Suprapubic skin (tissue), 4 donors: Measurements from ENCODE around the gene GALNT18.

Source experiments
- CTCF ChIP-seq, 2 donors: fragments of 200-600 bp in 1 of 2; fragments of 450-650 bp in 1 of 2; sonication (generic) in 1 of 2; IDR thresholded peaks; one replicate each; pipeline ENCODE4 v1.5.1; 2016 to 2019; ENCODE audit warnings: antibody characterized with exemption in 2 of 2, mild to moderate bottlenecking in 1 of 2, moderate library complexity in 1 of 2
- EP300 ChIP-seq: sonication (generic); formaldehyde crosslinking; IDR thresholded peaks from one replicate; pipeline ENCODE4 v1.6.1; 2017; ENCODE audit warnings: antibody characterized with exemption
- POLR2A ChIP-seq, 2 donors: fragments of 450-650 bp; IDR thresholded peaks; one replicate each; pipeline ENCODE4 v1.6.1; 2017; ENCODE audit warnings: antibody characterized with exemption in 2 of 2, mild to moderate bottlenecking in 2 of 2, moderate library complexity in 2 of 2
- POLR2AphosphoS5 ChIP-seq, 3 donors: sonication (generic); formaldehyde crosslinking; IDR thresholded peaks; one replicate each; pipeline ENCODE4 v1.6.1; 2017; ENCODE audit warnings: antibody characterized with exemption in 3 of 3

- no peak for TF ChIP-seq CTCF (IDR thresholded peaks at IDR 0.05)
- TF ChIP-seq POLR2A (IDR thresholded peaks at IDR 0.05): no peak
- no peak for TF ChIP-seq EP300
- TF ChIP-seq POLR2AphosphoS5 (IDR thresholded peaks at IDR 0.05): no peak
Measured at GRCh38 chr11:11584530-11584810, 37.3 kb downstream of the GALNT18 start.
